Stimulated activated CD8-positive, alpha-beta memory T cell treated with anti-CD3 and anti-CD28 coated beads, Interleukin-4, amount 100 ng/mL, for 48 hours (primary cell): Measurements from ENCODE around the gene DHRS9.
"Not testable (repeated sequence)": the region's sequence is repeated elsewhere in the genome, so short reads cannot be mapped to it uniquely, and the experiment has no call there.

ENCODE experiments used
- DNase-seq: peaks from one replicate; pipeline ENCODE4 v3.0.0-alpha.2; 2020

Gene DHRS9

GRCh38 chr2:169069341-169069740 is at the start of gene DHRS9:
Gene DHRS9 (plus strand): TSS chr2:169069563. CDS start chr2:169081582, 12,019 bp downstream.
- DNase-seq: peak; percentile 58

- no peak for DNase-seq
Measured at GRCh38 chr2:169023161-169023560, 46.2 kb upstream of the DHRS9 start.

DNA sequence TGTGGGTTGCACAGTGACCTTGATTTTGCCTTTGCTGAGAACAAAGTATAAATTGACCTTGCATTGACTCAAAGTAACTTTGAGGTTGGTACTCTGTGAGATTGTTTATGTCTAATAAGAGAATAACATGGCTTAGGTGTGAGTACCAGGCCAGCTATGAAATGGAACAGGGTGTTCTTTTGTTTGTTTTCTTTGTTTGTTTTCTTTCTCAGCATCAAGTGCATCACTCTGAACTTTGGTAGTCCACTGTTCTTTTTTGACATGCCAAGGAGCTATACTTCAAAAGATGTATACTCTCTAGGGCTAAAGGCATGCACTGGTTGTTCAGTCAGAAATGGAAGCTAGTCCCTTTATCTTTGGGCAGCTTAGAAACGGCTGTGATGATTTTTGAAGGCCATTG is 43.3 kb upstream of the DHRS9 start:
- no peak for DNase-seq

- DNase-seq: no peak
Measured at GRCh38 chr2:169027234-169027633, 42.1 kb upstream of the DHRS9 start.

DNA sequence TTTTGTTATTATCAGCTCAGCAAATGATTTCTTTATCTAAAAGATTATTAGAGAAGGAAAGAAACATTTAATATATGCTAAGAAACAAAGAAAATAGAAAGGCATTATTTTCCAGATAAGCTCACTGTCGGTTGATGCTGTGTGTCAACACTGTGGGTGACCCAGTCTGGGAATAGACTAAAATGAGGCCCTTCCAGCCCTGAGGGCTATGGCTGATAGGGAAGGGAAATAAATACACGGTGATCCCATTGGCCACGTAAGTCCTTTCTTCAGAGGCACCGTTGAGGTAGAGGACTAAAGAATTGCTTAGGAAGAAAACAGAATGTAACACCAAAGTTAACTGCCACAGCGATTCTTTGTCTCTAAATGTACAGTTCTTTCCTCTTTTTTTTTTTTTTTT is 40.0 kb upstream of the DHRS9 start:
- DNase-seq: no peak

DNA sequence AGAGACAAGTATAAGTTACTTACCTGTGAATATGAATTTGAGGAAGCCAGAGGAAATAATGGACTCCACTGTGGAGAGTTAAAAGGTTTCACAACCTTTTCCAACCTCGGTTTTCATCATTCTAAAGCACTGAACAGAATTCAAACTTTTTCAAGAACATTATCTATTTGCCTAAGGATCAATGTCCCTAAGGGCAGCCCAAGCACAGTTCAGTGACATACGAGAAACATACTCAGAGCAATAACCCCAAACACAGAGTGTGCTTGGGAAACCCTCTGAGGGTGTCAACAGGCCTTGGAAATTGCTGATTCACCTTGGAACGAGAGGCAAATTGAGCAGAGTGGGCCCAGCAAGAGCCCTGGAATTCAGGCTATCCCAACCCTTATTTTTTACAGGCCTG is 38.2 kb upstream of the DHRS9 start, which contains the start of gene ABCB11:
Gene ABCB11 (minus strand): TSS at position 123 of the 400 bp plus-strand sequence. CDS start 13,199 bp downstream, outside the sequence.
- no peak for DNase-seq

GRCh38 chr2:169034256-169034655 is 35.1 kb upstream of the DHRS9 start:
- no peak for DNase-seq

DNA sequence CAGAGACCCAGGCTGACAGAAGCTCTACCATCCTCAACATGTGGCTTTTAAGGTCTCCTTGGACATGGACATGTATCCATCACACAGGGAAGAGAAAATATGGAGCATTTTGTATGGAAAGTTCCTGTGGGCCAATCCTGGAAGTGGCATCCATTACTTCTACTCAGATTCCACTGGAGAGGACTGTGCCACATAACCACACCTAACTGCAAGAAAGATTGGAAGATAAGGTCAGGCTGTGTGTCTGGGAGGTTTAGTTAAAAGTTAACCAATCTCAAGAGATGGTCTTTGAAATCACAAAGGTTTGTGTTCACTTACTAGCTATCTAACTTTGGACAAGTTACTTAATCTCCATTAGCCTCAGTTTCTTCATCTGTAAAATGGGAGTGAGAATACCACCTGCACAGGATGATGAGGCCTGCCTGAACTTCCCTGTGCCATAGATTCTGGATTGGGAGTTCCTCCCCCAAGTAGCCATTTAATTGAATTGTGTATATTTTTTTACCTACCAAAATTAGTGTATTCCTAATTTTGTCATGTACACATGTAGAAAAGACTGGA is 34.3 kb upstream of the DHRS9 start:
- DNase-seq: no peak

DNA sequence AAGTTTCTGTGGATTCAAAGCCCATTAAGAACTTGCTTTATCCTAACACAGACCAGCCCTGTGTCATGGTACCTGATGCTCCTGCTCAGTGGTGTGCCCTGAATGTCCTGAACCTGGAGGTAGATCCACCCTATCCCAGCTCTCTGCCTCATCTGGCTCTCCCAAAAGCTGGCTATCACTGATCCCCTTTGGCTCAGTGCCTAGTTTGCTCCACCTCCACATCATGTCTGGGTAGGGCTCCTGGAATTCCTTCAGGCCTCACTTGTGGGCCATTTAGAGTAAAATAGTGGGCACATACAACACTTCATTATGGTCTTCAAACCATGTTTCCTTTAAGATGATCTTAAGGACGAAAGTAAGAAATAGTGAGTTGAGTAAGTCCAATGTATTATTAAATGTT is 33.5 kb upstream of the DHRS9 start:
- no peak for DNase-seq

DNA sequence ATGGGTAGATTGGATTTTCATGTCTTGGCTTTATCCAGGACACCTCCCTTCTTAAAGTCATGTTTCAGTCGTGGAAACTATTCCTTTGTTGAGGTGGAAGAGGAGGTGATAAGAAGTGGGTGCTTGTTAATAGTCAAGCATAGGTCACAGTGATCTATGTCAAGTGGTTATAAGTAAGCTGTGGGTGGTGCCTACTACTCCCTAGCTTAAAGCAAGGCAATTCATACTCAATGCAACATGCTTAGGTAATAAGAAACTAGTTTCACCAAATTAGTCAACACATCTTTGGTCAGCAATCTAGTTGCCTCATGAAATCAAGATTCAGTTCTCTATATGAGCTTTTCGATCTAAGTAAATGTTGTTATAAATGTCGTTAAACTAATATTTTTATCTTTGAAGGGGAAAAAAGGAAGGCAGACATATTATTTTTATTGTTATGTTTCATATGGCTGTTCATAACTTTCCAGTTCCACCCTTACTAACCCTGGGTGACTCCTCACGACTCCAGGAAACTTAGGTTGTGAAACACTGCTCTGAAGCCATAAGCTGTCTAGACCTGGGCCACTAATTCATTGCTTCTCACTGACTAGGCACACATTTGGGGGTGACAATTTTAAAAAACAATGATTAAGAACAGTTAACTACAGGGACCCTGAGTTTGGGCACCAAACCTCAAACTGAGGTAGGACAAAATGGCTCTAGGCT is 32.5 kb upstream of the DHRS9 start:
- DNase-seq: no peak

- no peak for DNase-seq
Measured at GRCh38 chr2:169038338-169038757, 31.0 kb upstream of the DHRS9 start.

- no peak for DNase-seq
Measured at GRCh38 chr2:169039702-169040101, 29.7 kb upstream of the DHRS9 start.

GRCh38 chr2:169041594-169041993 is 27.8 kb upstream of the DHRS9 start:
- no peak for DNase-seq

DNA sequence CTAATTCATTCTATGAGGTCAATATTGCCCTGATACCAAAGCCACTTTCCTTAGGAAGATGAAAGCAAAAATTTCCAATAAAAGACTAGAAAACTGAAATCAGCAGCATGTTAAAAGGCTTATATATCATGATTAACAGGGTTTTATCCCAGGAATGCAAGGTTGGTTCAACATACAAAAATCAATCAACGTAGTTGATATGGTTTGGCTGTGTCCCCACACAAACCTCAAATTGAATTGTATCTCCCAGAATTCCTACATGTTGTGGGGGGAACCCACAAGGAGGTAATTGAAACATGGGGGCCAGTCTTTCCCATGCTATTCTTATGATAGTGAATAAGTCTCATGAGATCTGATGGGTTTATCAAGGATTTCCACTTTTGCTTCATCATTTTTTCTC is 26.5 kb upstream of the DHRS9 start:
- DNase-seq: no peak

DNA sequence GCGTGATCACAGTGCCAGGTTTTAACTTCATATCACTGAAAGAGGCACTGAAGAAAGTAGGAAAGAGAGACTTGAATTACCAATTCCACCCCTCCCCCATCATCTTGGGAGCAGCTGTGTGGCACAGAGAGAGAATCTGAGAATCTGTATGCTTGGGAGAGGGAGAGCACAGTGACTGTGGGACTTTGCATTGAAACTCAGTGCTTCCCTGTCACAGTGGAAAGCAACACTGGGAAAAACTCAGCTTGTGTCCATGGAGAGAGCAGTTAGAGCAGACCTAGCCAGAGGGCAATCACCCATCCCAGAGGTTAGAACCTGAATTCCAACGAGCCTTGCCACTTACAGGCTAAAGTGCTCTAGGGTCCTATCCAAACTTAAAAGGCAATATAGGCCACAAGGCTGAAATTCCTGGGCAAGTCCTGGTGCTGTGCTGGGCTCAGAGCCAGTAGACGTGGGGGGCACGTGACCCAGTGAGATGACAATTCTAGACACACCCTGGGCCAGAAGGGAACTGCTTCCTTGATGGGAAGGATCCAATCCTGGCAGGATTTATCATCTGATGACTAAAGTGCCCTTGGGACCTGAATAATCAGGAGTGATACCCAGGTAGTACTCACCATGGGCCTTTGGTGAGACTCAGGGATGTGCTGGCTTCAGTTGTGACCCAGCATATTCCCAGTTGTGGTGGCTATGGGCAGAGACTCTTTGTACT is 22.8 kb upstream of the DHRS9 start:
- no peak for DNase-seq

DNA sequence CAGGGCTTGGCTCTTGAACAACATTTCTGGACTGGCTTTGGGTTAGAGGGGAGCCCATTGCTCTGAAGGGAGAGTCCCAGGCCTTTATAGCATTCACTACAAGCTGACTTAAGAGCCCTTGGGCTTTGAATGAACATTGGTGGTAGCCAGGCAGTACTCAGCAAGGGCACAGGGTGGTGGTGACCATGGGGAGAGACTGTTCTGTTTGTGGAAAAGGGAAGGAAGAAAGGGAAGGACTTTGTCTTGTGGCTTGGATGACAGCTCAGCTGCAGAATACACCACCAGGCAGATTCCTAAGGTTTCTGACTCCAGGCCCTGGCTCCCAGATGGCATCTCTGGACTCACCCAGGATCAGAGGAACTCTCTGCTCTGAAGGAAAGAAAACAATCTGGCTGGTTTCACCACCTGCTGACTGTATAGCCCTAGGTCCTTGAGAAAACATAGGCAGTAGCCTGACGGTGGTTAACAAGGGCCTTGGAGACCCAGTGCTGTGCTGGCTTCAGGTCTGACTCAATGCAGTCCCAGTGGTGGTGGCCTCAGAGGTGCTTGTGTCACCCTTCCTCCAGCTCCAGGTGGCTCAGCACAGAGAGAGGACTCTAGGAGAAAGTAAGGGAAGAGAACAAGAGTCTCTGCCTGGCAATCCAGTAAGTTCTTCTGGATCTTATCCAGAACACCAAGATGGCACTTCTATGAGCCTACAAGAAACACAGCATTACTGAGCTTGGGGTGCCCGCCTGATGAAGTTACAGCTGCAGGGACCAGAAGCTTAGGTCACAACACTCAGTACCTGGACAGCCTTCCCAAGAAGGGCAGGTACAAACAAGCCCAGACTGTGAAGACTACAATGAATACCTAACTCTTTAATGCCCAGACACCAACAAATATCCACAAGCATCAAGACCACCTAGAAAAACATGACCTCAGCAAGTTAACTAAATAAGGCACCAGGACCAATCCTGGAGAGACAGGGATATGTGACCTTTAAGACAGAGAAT is 21.8 kb upstream of the DHRS9 start:
- DNase-seq: no peak

- no peak for DNase-seq
Measured at GRCh38 chr2:169049142-169049541, 20.2 kb upstream of the DHRS9 start.

DNA sequence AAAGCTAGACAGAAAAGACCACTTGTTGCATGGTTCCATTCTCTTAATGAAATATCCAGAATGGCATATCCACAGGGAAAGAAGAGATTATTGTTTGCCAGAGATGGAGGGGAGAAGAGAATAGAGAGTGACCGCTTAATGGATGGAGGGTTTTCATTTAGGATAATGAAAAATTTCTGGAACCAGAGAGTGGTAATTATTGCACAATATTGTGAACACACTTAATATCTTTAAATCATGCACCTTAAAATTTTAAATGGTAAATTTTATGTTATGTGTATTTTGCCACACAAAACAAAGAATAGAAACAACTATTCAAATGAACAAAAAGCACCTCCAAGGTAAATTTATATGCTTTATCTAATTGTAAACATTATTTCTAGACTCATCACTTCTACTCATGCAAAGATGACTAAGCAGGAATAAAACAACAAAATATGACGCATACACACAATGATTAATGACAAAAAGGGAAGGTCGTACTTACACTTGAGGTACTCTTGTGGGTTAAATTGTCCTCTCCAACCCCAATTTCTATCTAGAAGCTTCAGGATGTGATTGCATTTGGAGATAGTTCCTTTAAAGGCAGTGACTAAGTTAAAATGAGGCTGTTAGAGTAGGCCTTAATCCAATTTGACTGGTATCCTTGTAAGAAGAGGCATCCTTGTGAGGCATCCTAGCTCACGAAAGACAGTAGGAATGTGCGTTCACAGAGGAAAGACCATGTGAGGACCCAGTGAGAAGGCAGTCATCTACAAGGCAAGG is 18.7 kb upstream of the DHRS9 start:
- no peak for DNase-seq

GRCh38 chr2:169054575-169054974 is 14.8 kb upstream of the DHRS9 start:
- not testable (repeated sequence) for DNase-seq

- not testable (repeated sequence) for DNase-seq
Measured at GRCh38 chr2:169064199-169064598, 5.2 kb upstream of the DHRS9 start.

DNA sequence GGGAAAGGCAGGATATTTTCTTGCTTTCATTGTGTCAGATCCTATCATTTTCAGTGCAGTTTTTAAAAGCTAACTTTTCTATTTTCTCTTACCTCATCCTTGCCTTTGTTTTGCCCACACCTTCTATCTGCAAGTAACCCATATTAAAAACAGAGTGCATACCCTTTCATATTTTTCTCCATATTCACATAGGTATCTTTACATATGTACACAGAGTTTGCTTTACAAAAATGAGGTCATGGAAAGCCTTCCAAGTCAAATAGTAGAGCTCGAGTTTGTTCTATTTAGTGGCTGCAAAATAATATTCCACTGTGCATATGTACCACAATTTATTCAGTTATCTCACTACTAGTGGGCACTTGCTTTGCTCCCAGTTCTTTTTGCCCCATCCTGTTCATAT is 3.9 kb upstream of the DHRS9 start:
- DNase-seq: no peak
